Endothelial cell of umbilical vein (primary cell): ENCODE data around the gene ZNF23. TPM values are rescaled to one million over a fixed set of nuclear protein-coding genes. Genes with fewer than 3 reads are reported as not detected.

Experiments
- BruUV-seq: library from RNA; stranded (reverse); fragments of 400-500 nt; replicated peaks from 2 replicates; lab custom pipeline; 2021; lab: Mats Ljungman, UMichigan
- CTCF ChIA-PET: fragments of 300-600, 350-600 bp; sonication (Branson Sonifier 250); formaldehyde crosslinking; loops from one replicate; lab custom pipeline; 2021; ENCODE audit warnings: antibody characterized with exemption, inconsistent platforms; lab: Charles Lee
- POLR2A ChIA-PET: fragments of 300-600, 350-600 bp; sonication (Branson Sonifier 250); formaldehyde crosslinking; loops from one replicate; lab custom pipeline; 2021; ENCODE audit warnings: antibody characterized with exemption, inconsistent platforms; lab: Charles Lee
- DNase-seq: peaks from one replicate; pipeline ENCODE4 v3.0.0-alpha.2; 2011; ENCODE audit warnings: low read depth, low spot score
- FAIRE-seq: peaks from 2 replicates; lab custom pipeline; 2011; peaks lifted over from hg19 to GRCh38; lab: Jason Lieb, UNC
- H2AFZ ChIP-seq: 2 replicates; pipeline ENCODE4 v1.6.0; 2012; ENCODE audit warnings: low read depth, low read length, control low read depth, inconsistent platforms
- H3K27ac ChIP-seq: 2 replicates; pipeline ENCODE4 v1.5.1; 2011; ENCODE audit warnings: low read depth, mild to moderate bottlenecking, control low read depth, low read length, moderate library complexity; ENCODE audit not compliant: insufficient read depth
- H3K27me3 ChIP-seq, 2 experiments: 2 replicates each; pipeline versions ENCODE4 v1.6.0 to v1.6.1; 2011; ENCODE audit warnings: low read length in 2 of 2, mixed read lengths in 1 of 2; ENCODE audit not compliant: control insufficient read depth in 2 of 2, insufficient read depth in 2 of 2
- H3K36me3 ChIP-seq, 2 experiments: 2 replicates in 1 of 2; 3 replicates in 1 of 2; pipeline ENCODE4 v1.5.1; 2011; ENCODE audit warnings: low read length in 2 of 2, mild to moderate bottlenecking in 1 of 2, moderate library complexity in 1 of 2; ENCODE audit not compliant: control insufficient read depth in 2 of 2, insufficient read depth in 2 of 2; ENCODE audit errors: extremely low read depth in 1 of 2
- H3K4me1 ChIP-seq: 3 replicates; pipeline ENCODE4 v1.5.1; 2011; ENCODE audit warnings: mild to moderate bottlenecking, low read length; ENCODE audit not compliant: control insufficient read depth, insufficient read depth; ENCODE audit errors: extremely low read depth
- H3K4me2 ChIP-seq: 2 replicates; pipeline ENCODE4 v1.6.1; 2011; ENCODE audit warnings: low read length, control low read depth, mixed read lengths; ENCODE audit not compliant: insufficient read depth
- H3K4me3 ChIP-seq, 3 experiments: fragments of 200-600 bp in 1 of 3; sonication (generic), shearing (Covaris generic) in 1 of 3; replicated peaks in 1 of 3; 2 replicates each; pipeline ENCODE4 v1.5.1; 2011 to 2016; ENCODE audit warnings: control low read depth in 3 of 3, low read length in 3 of 3, mild to moderate bottlenecking in 2 of 3, inconsistent platforms in 1 of 3, low read depth in 1 of 3, moderate library complexity in 1 of 3; ENCODE audit not compliant: insufficient read depth in 1 of 3
- H3K79me2 ChIP-seq: 2 replicates; pipeline ENCODE4 v1.6.0; 2012; ENCODE audit warnings: low read length, inconsistent platforms; ENCODE audit not compliant: control insufficient read depth, insufficient read depth
- H3K9ac ChIP-seq: replicated peaks from 2 replicates; pipeline ENCODE3; 2011; ENCODE audit warnings: low read length, control low read depth; ENCODE audit not compliant: insufficient read depth; ENCODE audit errors: extremely low read depth
- H3K9me1 ChIP-seq: replicated peaks from 3 replicates; pipeline ENCODE4 v1.6.0; 2011; ENCODE audit warnings: mild to moderate bottlenecking, low read length; ENCODE audit not compliant: control insufficient read depth, insufficient read depth; ENCODE audit errors: extremely low read depth
- H3K9me3 ChIP-seq: replicated peaks from 2 replicates; pipeline ENCODE4 v1.5.1; 2012; ENCODE audit warnings: low read length, inconsistent platforms; ENCODE audit not compliant: control insufficient read depth, insufficient read depth
- H4K20me1 ChIP-seq: replicated peaks from 2 replicates; pipeline ENCODE3; 2011; ENCODE audit warnings: mild to moderate bottlenecking, low read length; ENCODE audit not compliant: control insufficient read depth, insufficient read depth; ENCODE audit errors: extremely low read depth
- EZH2 ChIP-seq: IDR thresholded peaks from 2 replicates; pipeline ENCODE4 v1.6.1; 2012; ENCODE audit warnings: borderline replicate concordance, low read depth, mild to moderate bottlenecking, moderate library complexity, low read length, inconsistent platforms; ENCODE audit not compliant: severe bottlenecking
- GATA2 ChIP-seq: IDR thresholded peaks from 2 replicates; pipeline ENCODE4 v1.7.0; 2011; ENCODE audit warnings: low read depth, mild to moderate bottlenecking, moderate library complexity, mixed read lengths, low read length; ENCODE audit not compliant: insufficient read length, insufficient read depth
- MYC ChIP-seq: IDR thresholded peaks from one replicate; pipeline ENCODE4 v1.6.1; 2011; ENCODE audit warnings: mild to moderate bottlenecking, low read depth, low read length
- POLR2AphosphoS5 ChIP-seq: IDR thresholded peaks from 2 replicates; pipeline ENCODE4 v1.6.1; 2012; ENCODE audit warnings: low read depth, mild to moderate bottlenecking, control low read depth, low read length, moderate library complexity; ENCODE audit not compliant: insufficient read depth
- dilution Hi-C: fragments of 300-500 bp; cut with MboI; formaldehyde crosslinking; loops from one replicate; pipeline ENCODE4 v1.15.0; 2019; ENCODE audit warnings: low sequenced_read_pairs; ENCODE audit not compliant: extremely low pct_ligation_motif_present
- intact Hi-C: fragments of 100-400 bp; cut with micrococcal nuclease; formaldehyde crosslinking; loops from one replicate; pipeline ENCODE4 v1.10.0; 2022
- polyA plus RNA-seq, 4 experiments: library from polyadenylated mRNA; depleted of rRNA in 3 of 4; stranded (reverse) in 3 of 4; unstranded in 1 of 4; fragments of >200 nt; gene quantifications; 2 replicates each; pipeline versions ENCODE4 v1.2.1 to v1.2.3, GENCODE V29; 2011 to 2012; ENCODE audit warnings: missing spikeins in 1 of 4
- total RNA-seq: library from RNA; stranded (reverse); gene quantifications from 2 replicates; pipeline ENCODE4 v1.2.3, GENCODE V29; 2021
- TF ChIP-seq, protein P1 (sequence below): IDR thresholded peaks from 2 replicates; pipeline ENCODE4 v1.6.1; 2011; ENCODE audit not compliant: insufficient read depth, insufficient read length
- TF ChIP-seq, protein P2 (sequence below), 2 donors: IDR thresholded peaks; 1 replicate in 1 of 2; 2 replicates in 1 of 2; pipeline ENCODE4 v1.5.1; 2011; ENCODE audit warnings: low read length in 2 of 2, mild to moderate bottlenecking in 2 of 2, moderate library complexity in 2 of 2, control low read depth in 1 of 2, inconsistent platforms in 1 of 2, low read depth in 1 of 2; ENCODE audit not compliant: insufficient read depth in 1 of 2; ENCODE audit errors: extremely low read depth in 1 of 2

Gene ZNF23
- total and polyA plus RNA-seq, 2 donors (not counting 3 experiments of a cell fraction or from before 2014, with no cell fraction given), result 2.1 to 6.4 TPM

DNA sequence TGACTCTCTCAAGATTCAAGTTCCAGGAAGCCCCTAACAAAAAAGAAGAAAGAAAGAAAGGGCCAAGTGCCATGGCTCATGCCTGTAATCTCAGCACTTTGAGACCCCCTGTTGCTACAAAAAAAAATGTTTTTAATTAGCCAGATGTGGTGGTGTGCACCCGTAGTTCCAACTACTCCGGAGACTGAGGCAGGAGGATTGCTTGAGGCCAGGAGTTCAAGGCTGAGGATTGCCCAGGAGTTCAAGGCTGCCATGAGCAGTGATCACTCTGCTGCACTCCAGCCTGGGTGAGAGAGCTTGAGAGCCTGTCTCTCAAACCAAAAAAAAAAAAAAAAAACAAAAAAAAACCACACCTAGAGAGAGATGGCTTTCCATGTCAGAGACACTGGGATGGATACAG is 39.0 kb downstream of the ZNF23 start:
- intact Hi-C loops (no loop called here), dilution Hi-C loops (no loop called here)
- Histone ChIP-seq H3K9ac (no peak overlapping the region), H4K20me1 (no peaks in the 10 kb centered on the region), H3K9me1 (no peaks in the 10 kb centered on the region), H3K36me3 (no peaks in the 10 kb centered on the region), H3K79me2 (no peaks in the 10 kb centered on the region), H3K9me3 (no peaks in the 10 kb centered on the region), H3K4me1 (no peaks in the 10 kb centered on the region), H3K4me2 (no peak overlapping the region), H2AFZ (no peak overlapping the region), H3K4me3 (no peak overlapping the region), H3K27me3 (peaks cover 3 to 7% of the 10 kb centered on the region in 2 experiments), H3K27ac (no peak overlapping the region)
- POLR2A ChIA-PET, result no interaction called here
- CTCF ChIA-PET, result interaction anchor here (0.8 to 1.6 kb wide), 2 partner anchors 10 to 188 kb away, joined by 4 to 8 read pairs; no protein-coding TSS in a partner anchor
- TF ChIP-seq MYC (no peak), EZH2 (no peak), POLR2AphosphoS5 (no peak), GATA2 (no peak)
- TF ChIP-seq, protein P1, sequence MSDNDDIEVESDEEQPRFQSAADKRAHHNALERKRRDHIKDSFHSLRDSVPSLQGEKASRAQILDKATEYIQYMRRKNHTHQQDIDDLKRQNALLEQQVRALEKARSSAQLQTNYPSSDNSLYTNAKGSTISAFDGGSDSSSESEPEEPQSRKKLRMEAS, result no peak
- no peak for DNase-seq
- BruUV-seq, result no TSS peak
- FAIRE-seq, result no peak

DNA sequence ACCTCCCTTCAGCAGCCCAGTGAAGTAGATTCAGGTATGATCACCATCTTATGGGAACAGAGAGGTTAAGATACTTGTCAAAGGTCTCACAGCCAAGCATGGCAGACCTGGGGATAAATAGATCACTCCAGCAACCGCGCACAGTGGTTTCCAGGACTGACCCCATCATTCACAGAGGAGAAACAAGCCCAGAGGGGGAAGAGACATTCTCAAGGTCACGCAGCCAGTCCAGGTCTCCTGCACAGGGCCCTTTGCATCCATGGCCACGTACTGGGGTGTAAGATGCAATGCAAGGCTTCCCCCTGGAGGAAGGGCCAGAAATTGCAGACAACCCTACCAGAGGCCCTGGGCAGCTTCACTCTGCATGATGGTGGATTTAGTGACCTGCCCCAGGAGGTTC is 40.1 kb downstream of the ZNF23 start:
- no peak for FAIRE-seq
- no peaks in the 10 kb centered on the region for H3K9me1 ChIP-seq
- no TSS peak for BruUV-seq
- H3K9me3 ChIP-seq, result no peaks in the 10 kb centered on the region
- H3K79me2 ChIP-seq, result no peaks in the 10 kb centered on the region
- no peaks in the 10 kb centered on the region for H3K36me3 ChIP-seq
- no peaks in the 10 kb centered on the region for H3K4me1 ChIP-seq
- H3K9ac ChIP-seq, result no peak overlapping the region
- no peaks in the 10 kb centered on the region for H4K20me1 ChIP-seq
- H3K4me3 ChIP-seq, result no peak overlapping the region
- TF ChIP-seq, protein P2, sequence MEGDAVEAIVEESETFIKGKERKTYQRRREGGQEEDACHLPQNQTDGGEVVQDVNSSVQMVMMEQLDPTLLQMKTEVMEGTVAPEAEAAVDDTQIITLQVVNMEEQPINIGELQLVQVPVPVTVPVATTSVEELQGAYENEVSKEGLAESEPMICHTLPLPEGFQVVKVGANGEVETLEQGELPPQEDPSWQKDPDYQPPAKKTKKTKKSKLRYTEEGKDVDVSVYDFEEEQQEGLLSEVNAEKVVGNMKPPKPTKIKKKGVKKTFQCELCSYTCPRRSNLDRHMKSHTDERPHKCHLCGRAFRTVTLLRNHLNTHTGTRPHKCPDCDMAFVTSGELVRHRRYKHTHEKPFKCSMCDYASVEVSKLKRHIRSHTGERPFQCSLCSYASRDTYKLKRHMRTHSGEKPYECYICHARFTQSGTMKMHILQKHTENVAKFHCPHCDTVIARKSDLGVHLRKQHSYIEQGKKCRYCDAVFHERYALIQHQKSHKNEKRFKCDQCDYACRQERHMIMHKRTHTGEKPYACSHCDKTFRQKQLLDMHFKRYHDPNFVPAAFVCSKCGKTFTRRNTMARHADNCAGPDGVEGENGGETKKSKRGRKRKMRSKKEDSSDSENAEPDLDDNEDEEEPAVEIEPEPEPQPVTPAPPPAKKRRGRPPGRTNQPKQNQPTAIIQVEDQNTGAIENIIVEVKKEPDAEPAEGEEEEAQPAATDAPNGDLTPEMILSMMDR (IDR thresholded peaks at IDR 0.05; ENCODE audit: extremely low read depth in 1 of 2, insufficient read depth in 1 of 2, low read depth in 1 of 2, low read length in 2 of 2), result peak; percentile 24 to 54
- no peak for TF ChIP-seq EZH2
- TF ChIP-seq MYC, result no peak
- H2AFZ ChIP-seq, result no peak overlapping the region
- H3K27ac ChIP-seq, result no peak overlapping the region
- intact Hi-C loops, result no loop called here
- no peak overlapping the region for H3K4me2 ChIP-seq
- CTCF ChIA-PET, result interaction anchor here (0.7 to 1.9 kb wide), 3 partner anchors 9 to 78 kb away, joined by 4 to 11 read pairs (median 8); no protein-coding TSS in a partner anchor
- no peak for DNase-seq
- POLR2A ChIA-PET, result no interaction called here
- peaks cover 3 to 7% of the 10 kb centered on the region in 2 experiments for H3K27me3 ChIP-seq
- dilution Hi-C loops, result no loop called here
